Progenitor cell of endocrine pancreas (in vitro differentiated cells): Measurements from ENCODE around the gene SRRM4. TPM values are rescaled to one million over a fixed set of nuclear protein-coding genes. Genes with fewer than 3 reads are reported as not detected.

Experiments
- DNase-seq: peaks from one replicate; pipeline ENCODE4 v3.0.0; 2021; ENCODE audit warnings: low spot score; ENCODE audit not compliant: unreplicated experiment
- H3K27ac Mint-ChIP-seq: 2 replicates; pipeline ENCODE4 v1.8.0; 2021; ENCODE audit warnings: mild to moderate bottlenecking, moderate library complexity, mixed read lengths
- H3K27me3 Mint-ChIP-seq: 2 replicates; pipeline ENCODE4 v1.8.0; 2021; ENCODE audit warnings: mixed read lengths
- H3K36me3 Mint-ChIP-seq: 2 replicates; pipeline ENCODE4 v1.8.0; 2022; ENCODE audit warnings: mixed read lengths; ENCODE audit not compliant: insufficient read depth
- H3K4me1 Mint-ChIP-seq: 2 replicates; pipeline ENCODE4 v1.8.0; 2021; ENCODE audit warnings: low read depth, mixed read lengths
- H3K4me3 Mint-ChIP-seq: 2 replicates; pipeline ENCODE4 v1.8.0; 2021; ENCODE audit warnings: low read depth, mild to moderate bottlenecking, moderate library complexity, mixed read lengths
- H3K9me3 Mint-ChIP-seq: 2 replicates; pipeline ENCODE4 v1.8.0; 2021; ENCODE audit warnings: low read depth, mixed read lengths
- CTCF ChIP-seq: fragments of 200-600 bp; sonication (generic); IDR thresholded peaks from one replicate; pipeline ENCODE4 v1.5.0; 2021; ENCODE audit warnings: antibody characterized with exemption, mild to moderate bottlenecking; ENCODE audit not compliant: unreplicated experiment
- total RNA-seq: library from RNA; stranded (reverse); gene quantifications from 2 replicates; pipeline ENCODE4 v1.2.1, GENCODE V29; 2021

SRRM4 gene
- total RNA-seq, 1 donor from 2014 or later = 2.4 TPM

- no peak for DNase-seq
Measured at GRCh38 chr12:119008691-119009221, 27.4 kb downstream of the SRRM4 start.

GRCh38 chr12:119011231-119011630 lies 29.9 kb downstream of the SRRM4 start:
- H3K27me3 Mint-ChIP-seq = peaks cover 22% of the 10 kb centered on the region
- DNase-seq = no peak
- H3K4me3 Mint-ChIP-seq = no peak overlapping the region
- H3K9me3 Mint-ChIP-seq = no peaks in the 10 kb centered on the region
- peaks cover 5% of the 10 kb centered on the region for H3K4me1 Mint-ChIP-seq
- H3K27ac Mint-ChIP-seq = no peak overlapping the region
- no peak for TF ChIP-seq CTCF
- no peaks in the 10 kb centered on the region for H3K36me3 Mint-ChIP-seq

More at GRCh38 chr12:119008691-119009221, 27.4 kb downstream of the SRRM4 start:
- TF ChIP-seq CTCF = no peak
- H3K27me3 Mint-ChIP-seq = peaks cover 27% of the 10 kb centered on the region
- H3K4me1 Mint-ChIP-seq = peaks cover 5% of the 10 kb centered on the region
- H3K27ac Mint-ChIP-seq = no peak overlapping the region
- H3K4me3 Mint-ChIP-seq = peak overlapping the region; percentile 9
- no peaks in the 10 kb centered on the region for H3K9me3 Mint-ChIP-seq
- H3K36me3 Mint-ChIP-seq = no peaks in the 10 kb centered on the region

GRCh38 chr12:119012179-119012578 lies 30.8 kb downstream of the SRRM4 start:
- peaks cover 5% of the 10 kb centered on the region for H3K4me1 Mint-ChIP-seq
- H3K27me3 Mint-ChIP-seq = peaks cover 19% of the 10 kb centered on the region
- DNase-seq = no peak

GRCh38 chr12:119013023-119013422 lies 31.7 kb downstream of the SRRM4 start:
- Mint-ChIP-seq H3K4me1 (peaks cover 5% of the 10 kb centered on the region), H3K4me3 (no peak overlapping the region), H3K27ac (no peak overlapping the region), H3K36me3 (no peaks in the 10 kb centered on the region), H3K9me3 (no peaks in the 10 kb centered on the region), H3K27me3 (peaks cover 19% of the 10 kb centered on the region)
- no peak for DNase-seq
- no peak for TF ChIP-seq CTCF

More at GRCh38 chr12:119012179-119012578, 30.8 kb downstream of the SRRM4 start:
- H3K27ac Mint-ChIP-seq = no peak overlapping the region
- TF ChIP-seq CTCF = no peak
- no peaks in the 10 kb centered on the region for H3K9me3 Mint-ChIP-seq
- no peak overlapping the region for H3K4me3 Mint-ChIP-seq
- no peaks in the 10 kb centered on the region for H3K36me3 Mint-ChIP-seq

- TF ChIP-seq CTCF = no peak
- Mint-ChIP-seq H3K9me3 (no peaks in the 10 kb centered on the region), H3K4me3 (no peak overlapping the region), H3K36me3 (no peaks in the 10 kb centered on the region), H3K27me3 (peaks cover 22% of the 10 kb centered on the region), H3K27ac (no peak overlapping the region), H3K4me1 (peaks cover 4% of the 10 kb centered on the region)
- DNase-seq = no peak
Measured at GRCh38 chr12:119014368-119014767, 33.0 kb downstream of the SRRM4 start.
